OCI-LY3 (cell line): ENCODE data around the gene RAET1L.

ENCODE experiments used
- H2AFZ ChIP-seq: fragments of 200-600, 300-600 bp; shearing (Covaris generic); 2 replicates; pipeline ENCODE4 v1.6.0; 2014; ENCODE audit warnings: antibody characterized with exemption, low read depth, low read length
- H3K27ac ChIP-seq: fragments of 200-600, 300-600 bp; sonication (generic); 2 replicates; pipeline ENCODE4 v1.5.1; 2014; ENCODE audit warnings: mild to moderate bottlenecking, low read length, moderate library complexity, mixed read lengths
- H3K27me3 ChIP-seq: fragments of 200-600, 300-600 bp; sonication (generic); 2 replicates; pipeline ENCODE4 v1.6.1; 2014; ENCODE audit warnings: low read depth, low read length, mixed read lengths
- H3K36me3 ChIP-seq: fragments of 200-600, 300-600 bp; sonication (generic); replicated peaks from 2 replicates; pipeline ENCODE3; 2014; ENCODE audit warnings: low read depth, low read length, mixed read lengths
- H3K4me1 ChIP-seq: fragments of 300-600, 200-600 bp; sonication (generic); 2 replicates; pipeline ENCODE4 v1.6.1; 2014; ENCODE audit warnings: low read length, mixed read lengths
- H3K4me2 ChIP-seq: fragments of 200-600, 300-600 bp; sonication (generic); 2 replicates; pipeline ENCODE4 v1.6.1; 2014; ENCODE audit warnings: low read length, mixed read lengths
- H3K4me3 ChIP-seq: fragments of 300-600, 200-600 bp; sonication (generic); 2 replicates; pipeline ENCODE4 v1.5.1; 2014; ENCODE audit warnings: antibody characterized with exemption, mild to moderate bottlenecking, low read length, moderate library complexity
- H3K79me2 ChIP-seq: fragments of 300-600, 200-600 bp; shearing (Covaris generic); 2 replicates; pipeline ENCODE4 v1.6.1; 2014; ENCODE audit warnings: mild to moderate bottlenecking, low read length, mixed read lengths
- H3K9ac ChIP-seq: fragments of 300-600, 200-600 bp; shearing (Covaris generic); 2 replicates; pipeline ENCODE4 v1.6.0; 2014; ENCODE audit warnings: mild to moderate bottlenecking, low read length, moderate library complexity
- H3K9me3 ChIP-seq: fragments of 200-600, 300-600 bp; shearing (Covaris generic); 2 replicates; pipeline ENCODE4 v1.6.1; 2014; ENCODE audit warnings: low read length, mixed read lengths; ENCODE audit not compliant: insufficient read depth
- H4K20me1 ChIP-seq: fragments of 200-600, 300-600 bp; sonication (generic); 2 replicates; pipeline ENCODE4 v1.6.1; 2016; ENCODE audit warnings: low read length, mixed read lengths; ENCODE audit not compliant: insufficient read depth
- EZH2phosphoT487 ChIP-seq: fragments of 200-600 bp; shearing (Covaris generic); IDR thresholded peaks from 2 replicates; pipeline ENCODE4 v1.6.1; 2018; ENCODE audit warnings: antibody characterized with exemption, mixed run types, low read depth
- TF ChIP-seq, protein P1 (sequence below): fragments of 200-600, 300-600 bp; sonication (generic); IDR thresholded peaks from 2 replicates; pipeline ENCODE4 v1.5.1; 2014; ENCODE audit warnings: antibody characterized with exemption, low read length, low read depth

RAET1L gene

DNA sequence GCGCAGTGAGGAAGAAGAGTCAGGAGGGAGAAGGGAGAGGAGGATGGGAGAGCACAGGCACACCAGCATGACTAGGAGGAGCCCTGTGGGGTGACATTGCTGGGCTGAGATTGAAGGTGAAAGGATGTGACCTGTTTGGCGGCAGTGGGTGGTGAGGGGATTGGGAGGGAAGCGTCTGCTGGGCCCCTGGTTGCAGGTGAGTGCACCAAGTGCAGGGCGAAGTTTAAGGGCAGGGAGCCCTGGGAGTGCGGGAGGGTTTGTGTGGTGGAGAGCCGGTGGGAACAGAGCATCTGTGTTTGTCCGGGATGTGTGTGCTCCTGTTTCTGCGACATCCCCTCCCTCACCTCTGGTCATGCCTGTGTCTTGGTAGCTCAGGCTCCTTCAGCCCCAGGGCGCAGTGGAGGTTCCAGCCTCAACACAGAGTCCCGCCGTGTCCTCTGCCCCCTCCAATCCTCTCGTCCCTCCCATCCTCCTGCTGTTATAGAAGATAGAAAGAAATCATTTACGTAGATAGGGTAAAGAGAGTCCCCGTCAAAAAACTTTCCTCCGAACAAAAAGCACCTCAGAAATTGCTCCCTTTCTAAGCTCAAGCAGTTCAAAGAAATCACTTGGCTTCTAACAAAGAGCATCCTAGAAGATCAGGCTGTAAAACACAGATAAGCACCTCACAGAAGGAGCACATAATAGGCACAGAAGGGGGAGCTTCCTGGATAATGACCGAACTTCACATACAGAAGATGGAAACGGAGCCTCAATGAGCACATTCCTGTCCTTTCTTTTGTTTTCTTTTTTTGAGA lies 36.6 kb downstream of the RAET1L start:
- no peak overlapping the region for H3K9ac ChIP-seq
- no peaks in the 10 kb centered on the region for H3K9me3 ChIP-seq
- H3K4me1 ChIP-seq, result peaks cover 8% of the 10 kb centered on the region; the same call in 1 of the 2 replicates
- TF ChIP-seq, protein P1, sequence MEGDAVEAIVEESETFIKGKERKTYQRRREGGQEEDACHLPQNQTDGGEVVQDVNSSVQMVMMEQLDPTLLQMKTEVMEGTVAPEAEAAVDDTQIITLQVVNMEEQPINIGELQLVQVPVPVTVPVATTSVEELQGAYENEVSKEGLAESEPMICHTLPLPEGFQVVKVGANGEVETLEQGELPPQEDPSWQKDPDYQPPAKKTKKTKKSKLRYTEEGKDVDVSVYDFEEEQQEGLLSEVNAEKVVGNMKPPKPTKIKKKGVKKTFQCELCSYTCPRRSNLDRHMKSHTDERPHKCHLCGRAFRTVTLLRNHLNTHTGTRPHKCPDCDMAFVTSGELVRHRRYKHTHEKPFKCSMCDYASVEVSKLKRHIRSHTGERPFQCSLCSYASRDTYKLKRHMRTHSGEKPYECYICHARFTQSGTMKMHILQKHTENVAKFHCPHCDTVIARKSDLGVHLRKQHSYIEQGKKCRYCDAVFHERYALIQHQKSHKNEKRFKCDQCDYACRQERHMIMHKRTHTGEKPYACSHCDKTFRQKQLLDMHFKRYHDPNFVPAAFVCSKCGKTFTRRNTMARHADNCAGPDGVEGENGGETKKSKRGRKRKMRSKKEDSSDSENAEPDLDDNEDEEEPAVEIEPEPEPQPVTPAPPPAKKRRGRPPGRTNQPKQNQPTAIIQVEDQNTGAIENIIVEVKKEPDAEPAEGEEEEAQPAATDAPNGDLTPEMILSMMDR, result no peak
- TF ChIP-seq EZH2phosphoT487, result no peak
- H2AFZ ChIP-seq, result no peak overlapping the region
- no peak overlapping the region for H3K27ac ChIP-seq
- H3K36me3 ChIP-seq, result no peaks in the 10 kb centered on the region
- H4K20me1 ChIP-seq, result no peaks in the 10 kb centered on the region
- no peak overlapping the region for H3K4me2 ChIP-seq
- H3K4me3 ChIP-seq, result no peak overlapping the region
- H3K27me3 ChIP-seq, result peaks cover 52% of the 10 kb centered on the region
- no peaks in the 10 kb centered on the region for H3K79me2 ChIP-seq

DNA sequence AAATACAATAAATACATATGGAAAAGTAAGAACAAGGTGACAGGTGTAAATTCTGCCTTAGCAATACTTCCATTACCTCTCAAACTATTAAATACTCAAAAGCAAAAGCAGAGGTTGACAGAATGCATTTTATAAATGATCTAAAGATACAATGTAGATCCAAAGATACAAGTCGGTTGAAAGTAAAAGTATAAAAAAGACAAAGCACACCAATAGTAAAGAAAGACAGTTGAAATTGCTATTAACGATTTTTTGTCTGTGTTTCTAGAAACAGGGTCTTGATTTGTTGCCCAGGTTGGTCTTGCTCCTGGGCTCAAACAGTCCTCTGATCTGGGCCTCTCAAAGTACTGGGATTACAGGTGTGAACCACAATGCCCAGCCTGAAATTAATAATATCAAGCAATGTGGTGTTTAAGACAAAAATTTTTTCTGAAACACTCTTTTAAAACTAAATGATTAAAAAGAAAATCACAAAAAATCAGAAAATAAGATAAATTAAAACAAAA lies 37.7 kb downstream of the RAET1L start:
- Histone ChIP-seq H3K4me2 (no peak overlapping the region), H2AFZ (no peak overlapping the region), H3K79me2 (no peaks in the 10 kb centered on the region), H3K4me3 (no peak overlapping the region), H3K9me3 (no peaks in the 10 kb centered on the region), H4K20me1 (no peaks in the 10 kb centered on the region), H3K27me3 (peaks cover 53% of the 10 kb centered on the region), H3K9ac (no peak overlapping the region), H3K27ac (no peak overlapping the region), H3K4me1 (peaks cover 8% of the 10 kb centered on the region; the same call in 1 of the 2 replicates), H3K36me3 (no peaks in the 10 kb centered on the region)
- TF ChIP-seq, protein P1, result no peak
- no peak for TF ChIP-seq EZH2phosphoT487

DNA sequence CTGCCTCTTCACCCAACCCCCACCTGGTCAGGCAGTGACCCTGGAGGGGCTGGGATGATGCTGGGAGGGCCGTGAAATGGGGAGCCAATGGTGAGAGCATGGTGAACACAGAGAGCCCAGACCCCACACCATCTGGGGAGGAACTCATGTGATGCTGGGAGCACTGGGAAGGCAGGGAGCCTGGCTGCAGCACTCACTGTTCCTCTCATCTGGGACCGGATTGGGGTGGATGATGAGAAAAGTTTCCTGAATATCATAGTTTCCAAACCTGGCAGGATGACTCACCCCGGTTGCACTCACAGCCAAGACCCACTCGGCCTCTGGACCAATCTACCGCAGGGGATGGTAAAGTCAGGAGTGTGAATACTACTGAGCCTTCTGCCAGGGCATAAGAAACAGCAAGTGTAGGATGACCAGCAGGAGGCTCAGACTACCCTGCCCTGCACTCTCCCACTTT lies 39.8 kb downstream of the RAET1L start:
- Histone ChIP-seq H3K79me2 (no peaks in the 10 kb centered on the region), H3K9me3 (no peaks in the 10 kb centered on the region), H3K27me3 (peaks cover 46% of the 10 kb centered on the region), H3K9ac (no peak overlapping the region), H3K4me1 (peaks cover 4% of the 10 kb centered on the region; the same call in 1 of the 2 replicates), H3K4me2 (no peak overlapping the region), H2AFZ (no peak overlapping the region), H4K20me1 (no peaks in the 10 kb centered on the region), H3K36me3 (no peaks in the 10 kb centered on the region), H3K4me3 (no peak overlapping the region), H3K27ac (no peak overlapping the region)
- no peak for TF ChIP-seq EZH2phosphoT487
- TF ChIP-seq, protein P1, result no peak

DNA sequence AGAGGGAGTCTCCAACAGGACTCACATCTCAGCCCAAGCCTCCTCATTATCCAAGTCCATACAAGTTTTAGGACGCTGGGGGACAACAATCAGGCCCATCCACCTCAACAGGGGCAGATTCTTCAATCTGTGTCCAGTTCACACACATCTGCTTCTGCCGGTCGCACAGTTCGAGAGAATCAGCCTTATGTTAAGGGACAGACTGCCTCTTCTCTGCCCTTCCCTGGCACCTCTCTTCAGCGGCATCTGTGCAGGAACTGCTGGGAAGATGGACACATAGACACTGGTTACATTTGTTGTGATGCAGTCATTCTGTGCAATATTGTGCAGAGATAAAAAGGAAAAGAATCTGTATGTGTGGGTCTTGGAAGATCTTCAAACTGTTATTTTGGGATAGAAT lies 40.6 kb downstream of the RAET1L start:
- no peak overlapping the region for H3K27ac ChIP-seq
- no peak overlapping the region for H3K9ac ChIP-seq
- H3K4me3 ChIP-seq, result no peak overlapping the region
- H3K27me3 ChIP-seq, result peaks cover 38% of the 10 kb centered on the region
- H2AFZ ChIP-seq, result no peak overlapping the region
- H3K4me2 ChIP-seq, result no peak overlapping the region
- H4K20me1 ChIP-seq, result no peaks in the 10 kb centered on the region
- no peaks in the 10 kb centered on the region for H3K9me3 ChIP-seq
- TF ChIP-seq, protein P1, result no peak
- no peak for TF ChIP-seq EZH2phosphoT487
- no peaks in the 10 kb centered on the region for H3K36me3 ChIP-seq
- no peaks in the 10 kb centered on the region for H3K79me2 ChIP-seq
- no peaks in the 10 kb centered on the region for H3K4me1 ChIP-seq
